GM12878 (cell line): Measurements from ENCODE around the gene MAP3K1.
A peak's percentile ranks its signal among the peaks of the same experiment; 100 is the strongest.

Source experiments
- ATF7 ChIP-seq: fragments of 450-650 bp; IDR thresholded peaks from 2 replicates; pipeline ENCODE4 v1.6.1; 2016; ENCODE audit warnings: low read depth, mild to moderate bottlenecking
- BACH1 ChIP-seq: fragments of 450-650 bp; IDR thresholded peaks from 2 replicates; pipeline ENCODE4 v1.6.1; 2017; ENCODE audit warnings: mild to moderate bottlenecking, borderline replicate concordance
- CREB1 ChIP-seq: IDR thresholded peaks from 2 replicates; pipeline ENCODE4 v1.6.1; 2012; ENCODE audit warnings: low read depth, mild to moderate bottlenecking, inconsistent platforms
- CREM ChIP-seq: IDR thresholded peaks from 2 replicates; pipeline ENCODE4 v1.6.1; 2014; ENCODE audit warnings: antibody characterized with exemption, low read depth
- CTCF ChIP-seq, 3 experiments: IDR thresholded peaks in 2 of 3; conservative IDR thresholded peaks in 1 of 3; 2 replicates each; pipeline ENCODE4 v1.5.1; 2011; ENCODE audit warnings: low read depth in 3 of 3, low read length in 3 of 3, mild to moderate bottlenecking in 3 of 3, control low read depth in 2 of 3, moderate library complexity in 2 of 3, inconsistent platforms in 1 of 3, mixed read lengths in 1 of 3; ENCODE audit not compliant: control insufficient read depth in 2 of 3, insufficient read depth in 1 of 3; ENCODE audit errors: extremely low read depth in 1 of 3
- DPF2 ChIP-seq: fragments of 450-650 bp; IDR thresholded peaks from 2 replicates; pipeline ENCODE4 v1.6.1; 2017; ENCODE audit warnings: mild to moderate bottlenecking
- MTA2 ChIP-seq: fragments of 450-650 bp; IDR thresholded peaks from 2 replicates; pipeline ENCODE4 v1.6.1; 2016; ENCODE audit warnings: low read depth, mild to moderate bottlenecking, moderate library complexity
- POLR2AphosphoS5 ChIP-seq: IDR thresholded peaks from 2 replicates; pipeline ENCODE4 v1.6.1; 2011; ENCODE audit warnings: mild to moderate bottlenecking, low read length, inconsistent platforms
- REST ChIP-seq: IDR thresholded peaks from 2 replicates; pipeline ENCODE4 v1.6.1; 2012; ENCODE audit warnings: mild to moderate bottlenecking, low read depth, low read length
- SKIL ChIP-seq: fragments of 450-650 bp; IDR thresholded peaks from 2 replicates; pipeline ENCODE4 v1.6.1; 2017; ENCODE audit warnings: mild to moderate bottlenecking, low read depth, inconsistent platforms; ENCODE audit not compliant: poor library complexity, severe bottlenecking
- SMARCA5 ChIP-seq: fragments of 450-650 bp; IDR thresholded peaks from 2 replicates; pipeline ENCODE4 v1.6.1; 2017; ENCODE audit warnings: mild to moderate bottlenecking
- TAF1 ChIP-seq: IDR thresholded peaks from 2 replicates; pipeline ENCODE4 v1.6.1; 2011; ENCODE audit warnings: mild to moderate bottlenecking, low read depth, low read length, borderline replicate concordance
- USF1 ChIP-seq: IDR thresholded peaks from 2 replicates; pipeline ENCODE4 v1.6.1; 2011; ENCODE audit warnings: borderline replicate concordance, low read depth, mild to moderate bottlenecking, moderate library complexity, mixed read lengths, low read length; ENCODE audit not compliant: insufficient read depth; ENCODE audit errors: extremely low read length
- YY1 ChIP-seq: IDR thresholded peaks from 2 replicates; pipeline ENCODE4 v1.6.1; 2011; ENCODE audit warnings: low read depth, mild to moderate bottlenecking, low read length

GRCh38 chr5:56909294-56910209, 94.2 kb downstream of the MAP3K1 start, which contains the start of gene SETD9:
- peak; percentile 94 for TF ChIP-seq POLR2AphosphoS5
- no peak for TF ChIP-seq CTCF (IDR thresholded peaks at IDR 0.05 in 2 of 3, conservative IDR thresholded peaks at IDR 0.05 in 1 of 3; ENCODE audit: control insufficient read depth in 2 of 3, extremely low read depth in 1 of 3, insufficient read depth in 1 of 3, low read depth in 3 of 3, low read length in 3 of 3)
- peak; percentile 85 for TF ChIP-seq TAF1
- TF ChIP-seq BACH1, result peak; percentile 69; the same call in 1 of the 2 replicates
- peak; percentile 52; the same call in 1 of the 2 replicates for TF ChIP-seq DPF2
- TF ChIP-seq CREM, result 0 out of 2 replicates have a peak, but pooled peaks have one; percentile 28
- peak; percentile 63 for TF ChIP-seq YY1
- no peak for TF ChIP-seq MTA2
- peak; percentile 79; the same call in 1 of the 2 replicates for TF ChIP-seq SMARCA5
- TF ChIP-seq ATF7, result no peak
- no peak for TF ChIP-seq USF1
- no peak for TF ChIP-seq REST
- TF ChIP-seq SKIL, result no peak
- no peak for TF ChIP-seq CREB1
